Testis (tissue), 3 donors: Measurements from ENCODE around the gene CD164L2. TPM values are rescaled to one million over a fixed set of nuclear protein-coding genes. Genes with fewer than 3 reads are reported as not detected.
A peak's percentile ranks its signal among the peaks of the same experiment; 100 is the strongest.

ENCODE experiments used
- DNase-seq: peaks from one replicate; pipeline ENCODE4 v3.0.0-alpha.2; 2019
- H3K27ac ChIP-seq, 2 donors: fragments of 200-600 bp; sonication (generic); one replicate each; pipeline ENCODE4 v1.5.1; 2019
- H3K27me3 ChIP-seq: fragments of 200-600 bp; sonication (generic); one replicate; pipeline ENCODE4 v1.5.1; 2019
- H3K36me3 ChIP-seq: fragments of 200-600 bp; sonication (generic); one replicate; pipeline ENCODE4 v1.5.1; 2017; ENCODE audit warnings: low read depth; ENCODE audit errors: missing control alignments
- H3K4me1 ChIP-seq: fragments of 200-600 bp; sonication (generic); one replicate; pipeline ENCODE4 v1.5.1; 2019
- H3K4me3 ChIP-seq, 2 donors: fragments of 200-600 bp; sonication (generic); one replicate each; pipeline ENCODE4 v1.5.1; 2017 to 2019
- H3K9me3 ChIP-seq: fragments of 200-600 bp; sonication (generic); one replicate; pipeline ENCODE4 v1.5.1; 2017
- CTCF ChIP-seq, 3 experiments: fragments of 450-650 bp in 2 of 3; fragments of 200-600 bp in 1 of 3; sonication (generic) in 1 of 3; IDR thresholded peaks; one replicate each; pipeline ENCODE4 v1.5.1; 2016 to 2019; ENCODE audit warnings: antibody characterized with exemption in 3 of 3, mild to moderate bottlenecking in 2 of 3, moderate library complexity in 1 of 3
- POLR2A ChIP-seq: fragments of 450-650 bp; IDR thresholded peaks from one replicate; pipeline ENCODE4 v1.6.1; 2017; ENCODE audit warnings: antibody characterized with exemption, mild to moderate bottlenecking, moderate library complexity
- WGBS, 2 donors: methylation state at CpG; one replicate each; pipeline ENCODE4 v1.1.5; 2018; 5-methylcytosine and 5-hydroxymethylcytosine counted together
- intact Hi-C: fragments of 100-400 bp; cut with DNase I; formaldehyde crosslinking; loops from one replicate; pipeline ENCODE4 v1.15.1; 2023; ENCODE audit warnings: low total_unique reads
- polyA plus RNA-seq: library from polyadenylated mRNA; stranded (reverse); fragments of 350-450 nt; fragmentation: Illumina TruSeq; extraction: RNeasy Lipid Tissue Mini Kit (QIAGEN cat#74804); gene quantifications from one replicate; pipeline ENCODE4 v1.2.3, GENCODE V29; 2014; ENCODE audit warnings: low read depth, low replicate concordance; ENCODE audit not compliant: insufficient read depth
- total RNA-seq, 2 donors: library from RNA; depleted of rRNA; stranded (reverse); fragments of >200 nt; gene quantifications; one replicate each; pipeline ENCODE4 v1.2.3, GENCODE V29; 2016

The CD164L2 gene
- total and polyA plus RNA-seq, 3 donors from 2014 or later: 0.24 to 1.5 (median 0.76) TPM

- Histone ChIP-seq H3K36me3 (no peaks in the 10 kb centered on the region), H3K4me3 (peak overlapping the region; percentile 32 to 53), H3K27me3 (no peaks in the 10 kb centered on the region), H3K27ac (no peak overlapping the region), H3K9me3 (no peaks in the 10 kb centered on the region), H3K4me1 (peaks cover 7% of the 10 kb centered on the region)
- no peak for DNase-seq
- TF ChIP-seq CTCF (IDR thresholded peaks at IDR 0.05) (no peak), POLR2A (no peak)
- WGBS, 2 donors: 64 to 73% methylated on average over 4 to 21 of the region's 21 CpGs
- intact Hi-C loops: no loop called here
Observed at GRCh38 chr1:27361044-27361402, 22.1 kb downstream of the CD164L2 start.

GRCh38 chr1:27360159-27361043, 22.7 kb downstream of the CD164L2 start:
- peak; percentile 49 for DNase-seq
- 46 to 49% methylated on average over 23 to 58 of the region's 71 CpGs for WGBS, 2 donors
- TF ChIP-seq CTCF (IDR thresholded peaks at IDR 0.05) (no peak), POLR2A (no peak)
- Histone ChIP-seq H3K4me1 (peaks cover 7% of the 10 kb centered on the region), H3K4me3 (peak overlapping the region; percentile 32 to 53), H3K27ac (no peak overlapping the region), H3K36me3 (no peaks in the 10 kb centered on the region), H3K9me3 (no peaks in the 10 kb centered on the region), H3K27me3 (no peaks in the 10 kb centered on the region)
- intact Hi-C loops: no loop called here

GRCh38 chr1:27359822-27360158, 23.3 kb downstream of the CD164L2 start:
- Histone ChIP-seq H3K4me1 (peaks cover 3% of the 10 kb centered on the region), H3K9me3 (no peaks in the 10 kb centered on the region), H3K4me3 (peak overlapping the region in 1 of 2 donors; percentile 53), H3K36me3 (no peaks in the 10 kb centered on the region), H3K27ac (no peak overlapping the region), H3K27me3 (no peaks in the 10 kb centered on the region)
- no peak for DNase-seq
- WGBS, 2 donors: 48 to 52% methylated on average over 8 to 9 of the region's 9 CpGs
- intact Hi-C loops: no loop called here
- TF ChIP-seq POLR2A (no peak), CTCF (IDR thresholded peaks at IDR 0.05) (no peak)

GRCh38 chr1:27358928-27359313, 24.2 kb downstream of the CD164L2 start:
- DNase-seq: no peak
- Histone ChIP-seq H3K4me3 (no peak overlapping the region), H3K27me3 (no peaks in the 10 kb centered on the region), H3K27ac (no peak overlapping the region), H3K4me1 (no peaks in the 10 kb centered on the region), H3K36me3 (no peaks in the 10 kb centered on the region), H3K9me3 (no peaks in the 10 kb centered on the region)
- TF ChIP-seq POLR2A (no peak), CTCF (IDR thresholded peaks at IDR 0.05) (no peak)
- 88 to 93% methylated on average over 5 of the region's 5 CpGs for WGBS, 2 donors
- intact Hi-C loops: no loop called here
